HG03442 (cell line): Measurements from ENCODE around the gene POMP.
"Not testable (repeated sequence)": the region's sequence is repeated elsewhere in the genome, so short reads cannot be mapped to it uniquely, and the experiment has no call there.

Source experiments
- ATAC-seq: cut with Tn5 transposase; IDR thresholded peaks from one replicate; pipeline ENCODE4 v1.9.1; 2021; ENCODE audit warnings: mild to moderate bottlenecking, moderate library complexity; ENCODE audit not compliant: unreplicated experiment

Gene POMP

DNA sequence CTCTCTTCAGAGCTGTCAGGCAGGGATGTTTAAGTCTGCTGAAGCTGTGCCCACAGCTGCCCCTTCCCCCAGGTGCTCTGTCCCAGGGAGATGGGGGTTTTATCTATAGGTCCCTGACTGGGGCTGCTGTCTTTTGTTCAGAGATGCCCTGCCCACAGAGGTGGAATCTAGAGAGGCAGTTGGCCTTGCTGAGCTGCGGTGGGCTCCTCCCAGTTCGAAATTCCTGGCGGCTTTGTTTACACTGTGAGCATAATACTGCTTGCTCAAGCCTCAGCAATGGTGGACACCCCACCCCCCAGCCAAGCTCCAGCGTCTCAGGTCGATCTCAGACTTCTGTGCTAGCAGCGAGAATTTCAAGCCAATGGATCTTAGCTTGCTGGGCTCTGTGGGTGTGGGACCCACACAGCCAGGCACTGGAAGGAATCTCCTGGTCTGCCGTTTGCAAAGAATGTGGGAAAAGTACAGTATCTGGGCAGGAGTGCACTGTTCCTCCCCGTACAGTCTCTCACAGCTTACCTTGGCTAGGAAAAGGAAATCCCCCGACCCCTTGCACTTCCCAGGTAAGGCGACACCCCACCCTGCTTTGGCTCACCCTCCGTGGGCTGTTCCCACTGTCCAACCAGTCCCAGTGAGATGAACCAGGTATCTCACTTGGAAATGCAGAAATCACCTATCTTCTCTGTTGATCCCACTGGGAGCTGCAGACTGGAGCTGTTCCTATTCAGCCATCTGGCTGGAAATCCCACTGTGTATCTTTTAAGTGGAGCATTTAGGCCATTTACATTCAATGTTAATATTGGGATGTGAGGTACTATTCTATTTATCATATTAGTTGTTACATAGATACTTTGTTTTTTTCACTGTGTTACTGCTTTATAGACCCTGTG lies 34.9 kb downstream of the POMP start:
- not testable (repeated sequence) for ATAC-seq

DNA sequence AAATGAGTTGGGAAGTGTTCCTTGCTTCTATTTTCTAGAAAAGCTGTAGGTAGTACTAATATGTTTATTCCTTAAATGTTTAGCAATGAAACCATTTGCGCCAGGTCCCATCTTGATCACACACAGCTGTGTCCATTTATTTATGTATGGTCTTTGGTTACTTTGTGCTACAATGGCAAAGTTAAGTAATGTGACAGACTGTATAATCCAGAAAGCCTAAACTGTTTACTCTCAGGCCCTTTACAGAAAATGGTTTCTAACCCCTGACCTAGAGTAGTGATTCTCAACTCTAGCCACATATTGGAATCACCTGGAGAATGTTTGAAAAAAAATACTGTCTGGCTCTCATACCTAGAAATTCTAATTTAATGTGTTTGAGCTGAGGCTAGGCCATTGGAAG lies 38.5 kb downstream of the POMP start:
- no peak for ATAC-seq

DNA sequence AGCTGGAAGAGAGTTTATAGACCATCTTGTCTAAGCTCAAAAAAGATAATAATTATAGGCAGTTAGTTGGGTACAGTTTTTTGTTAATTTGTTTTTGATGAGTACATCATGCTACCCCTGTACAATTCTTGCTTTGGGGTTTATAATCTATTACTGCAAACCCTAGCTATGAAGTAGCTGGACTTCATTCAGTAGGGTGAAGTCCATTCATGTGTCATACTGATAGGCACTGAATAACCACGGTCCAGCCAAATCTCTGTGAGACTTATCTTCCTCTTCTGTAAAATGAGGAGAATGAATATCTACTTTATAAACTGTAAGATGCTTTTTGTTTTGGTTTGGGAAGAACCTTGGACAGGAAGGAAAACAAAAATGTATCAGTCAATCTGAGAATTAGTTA lies 40.3 kb downstream of the POMP start:
- no peak for ATAC-seq

DNA sequence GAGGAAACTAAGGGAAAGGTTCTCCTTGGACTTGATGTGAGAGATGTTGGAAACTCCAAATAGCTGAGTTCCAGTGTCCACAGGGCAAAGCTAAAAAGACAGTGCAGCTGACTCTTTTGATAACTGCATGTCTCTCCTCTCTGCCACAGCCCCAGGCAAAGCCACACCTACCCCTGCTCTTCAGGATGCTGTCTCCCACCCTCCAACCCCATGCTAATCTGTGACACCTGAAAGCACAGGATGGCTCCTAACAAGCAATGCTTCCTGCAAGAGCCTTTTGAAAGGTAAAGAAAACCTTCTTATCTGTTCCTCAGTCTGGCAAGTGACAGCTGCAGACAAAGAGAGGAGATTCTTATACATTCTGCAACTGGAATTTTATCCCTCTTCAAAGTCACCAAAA lies 45.4 kb downstream of the POMP start:
- ATAC-seq = no peak

DNA sequence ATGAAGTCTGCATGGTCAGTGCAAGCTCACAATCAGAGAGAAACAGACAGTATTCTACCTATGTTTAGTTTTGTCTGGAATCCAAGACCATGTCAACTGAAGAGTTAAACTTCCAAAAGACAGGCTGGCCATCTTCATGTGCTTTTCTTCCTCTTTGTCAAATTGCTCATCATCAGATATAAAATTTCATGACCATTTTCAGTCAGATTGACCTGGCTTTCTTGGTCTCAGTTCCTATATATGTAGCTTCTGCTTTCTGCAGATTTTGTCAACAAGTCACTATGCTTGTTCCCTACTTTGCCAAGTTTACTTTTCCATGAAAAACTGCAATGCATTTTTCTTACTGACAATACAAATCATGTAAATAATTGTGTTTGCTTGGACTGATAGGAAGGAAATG lies 46.0 kb downstream of the POMP start:
- no peak for ATAC-seq

DNA sequence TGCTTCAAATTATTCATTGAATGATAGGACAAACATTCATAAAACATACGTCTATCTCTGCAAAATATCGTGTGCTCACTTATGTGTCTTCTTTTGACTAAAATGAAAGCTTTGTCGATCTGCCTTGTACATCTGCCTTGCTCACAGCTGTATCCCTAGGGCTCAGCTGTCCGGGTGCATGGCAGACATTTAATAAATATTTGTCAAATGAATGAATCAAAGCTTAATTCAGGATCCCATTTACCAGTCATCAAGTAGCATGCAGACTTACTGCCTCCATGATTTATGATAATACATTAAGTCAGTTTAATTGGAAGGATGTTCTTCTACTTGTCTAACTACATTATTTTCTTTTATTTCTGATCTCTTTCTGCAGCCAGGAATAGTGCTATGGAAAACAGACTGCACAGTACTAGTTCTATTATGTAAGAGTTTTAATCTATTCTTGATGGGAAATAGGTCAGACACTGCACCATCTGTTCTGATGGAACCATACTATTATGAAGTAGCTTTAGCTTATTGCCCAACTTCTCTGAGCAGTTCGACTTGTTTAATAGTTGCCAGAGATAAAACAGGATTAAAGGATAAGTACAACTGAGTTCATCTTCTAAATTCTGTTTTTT lies 46.6 kb downstream of the POMP start:
- ATAC-seq = no peak

DNA sequence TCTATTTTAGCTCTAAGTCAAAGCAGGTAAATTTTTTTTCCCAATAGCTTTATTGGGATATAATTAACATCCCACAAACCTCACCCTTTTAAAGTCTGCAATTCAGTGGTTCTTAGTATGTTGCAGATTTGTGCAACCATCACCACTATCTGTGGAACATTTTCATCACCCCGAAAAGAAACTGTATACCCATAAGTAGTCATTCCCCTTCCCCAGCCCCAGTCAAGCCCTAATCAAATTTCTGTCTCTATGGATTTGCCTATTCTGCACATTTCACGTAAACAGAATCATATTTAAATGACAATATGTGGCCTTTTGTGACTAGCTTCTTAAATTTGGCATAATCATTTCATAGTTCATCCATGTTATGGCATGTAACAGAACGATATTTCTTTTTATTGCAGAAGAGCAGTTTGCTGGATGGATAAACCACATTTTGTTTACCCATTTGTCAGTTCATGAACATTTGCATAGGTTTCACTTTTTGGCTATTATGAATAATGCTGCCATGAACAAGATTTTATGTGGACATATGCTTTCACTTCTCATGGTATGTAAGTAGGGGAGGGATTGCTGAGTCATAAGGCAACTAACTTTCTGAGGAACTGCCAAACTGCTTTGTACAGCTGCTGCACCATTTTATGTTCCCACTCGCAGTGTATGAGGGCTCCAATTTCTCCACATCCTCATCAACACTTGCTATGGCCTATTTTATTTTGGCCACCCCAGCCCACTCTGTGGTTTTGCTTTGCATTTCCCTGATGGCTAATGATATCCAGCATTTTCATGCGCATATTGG lies 48.9 kb downstream of the POMP start:
- ATAC-seq = peak; percentile 99

DNA sequence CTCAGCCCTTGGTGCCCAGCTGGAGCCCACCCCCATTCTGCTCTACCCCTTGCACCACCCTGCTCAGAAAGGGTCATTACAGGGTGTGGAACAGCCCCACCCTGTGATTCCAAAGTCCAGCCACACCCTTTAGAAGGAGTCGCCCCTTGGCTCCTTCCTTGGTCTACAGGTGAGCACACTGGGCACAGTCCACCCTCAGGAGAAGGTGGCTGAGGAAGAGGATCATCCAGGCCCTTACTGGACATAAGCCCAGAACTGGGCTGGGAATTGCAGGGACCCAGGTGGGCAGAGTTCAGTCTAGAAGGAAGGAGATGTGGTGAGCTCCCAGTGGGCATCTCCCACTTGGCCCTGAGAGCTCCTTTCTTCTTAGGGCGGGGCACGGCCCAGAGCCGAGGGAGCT lies 51.2 kb downstream of the POMP start:
- no peak for ATAC-seq

DNA sequence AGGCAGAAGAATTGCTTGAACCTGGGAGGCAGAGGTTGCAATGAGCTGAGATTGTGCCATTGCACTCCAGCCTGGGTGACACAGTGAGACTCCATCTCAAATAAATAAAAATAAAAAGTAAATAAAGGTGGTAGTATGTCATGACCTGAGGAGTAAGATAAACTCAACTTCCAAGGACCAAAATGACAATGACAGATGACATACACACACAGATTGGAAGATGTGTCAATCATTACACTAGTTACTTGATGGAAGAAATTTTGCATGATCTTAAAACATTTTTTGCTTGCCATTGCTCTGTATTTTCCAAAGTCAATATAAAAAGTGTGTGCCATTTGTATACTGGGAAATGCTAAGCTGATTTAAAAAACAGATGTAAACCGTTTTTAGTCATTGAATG lies 55.7 kb downstream of the POMP start:
- ATAC-seq = no peak

DNA sequence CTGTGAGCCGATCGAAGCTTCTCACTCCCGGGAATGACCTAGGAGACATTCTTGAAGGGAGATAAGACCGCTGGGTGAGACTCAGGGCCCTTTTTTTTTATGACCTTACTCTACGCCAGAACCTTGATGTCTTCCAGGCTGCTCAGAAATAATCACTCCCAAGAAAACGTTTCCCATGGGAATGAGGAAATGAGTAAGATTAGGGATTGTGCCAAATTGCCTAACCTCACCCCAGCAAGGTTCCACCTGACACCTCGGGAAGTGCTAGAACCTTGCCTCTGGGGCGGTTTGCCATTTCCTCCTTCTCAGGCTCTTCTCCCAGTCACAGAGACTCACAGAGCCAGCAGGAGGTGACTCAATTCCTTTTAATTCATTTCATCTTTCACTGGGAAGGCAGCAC lies 57.6 kb downstream of the POMP start:
- ATAC-seq = no peak

DNA sequence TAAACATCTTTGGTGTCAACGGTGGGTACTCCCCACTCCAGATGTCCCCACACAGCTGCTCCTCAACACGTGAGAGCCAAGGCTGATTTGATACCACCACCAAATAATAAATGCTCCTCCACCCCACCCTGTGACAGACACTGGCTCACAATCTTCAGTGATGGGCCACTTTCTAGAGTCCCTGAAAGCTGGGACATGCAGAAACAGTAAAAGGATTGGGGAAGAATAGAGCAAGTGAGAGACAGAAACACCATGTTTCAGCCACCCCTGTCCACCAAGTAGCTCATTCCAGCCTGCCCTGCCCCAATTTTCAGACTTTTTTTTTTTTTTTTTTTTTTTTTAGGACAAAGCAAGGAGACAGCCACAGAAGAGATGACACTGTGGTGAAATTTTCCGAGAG lies 58.2 kb downstream of the POMP start:
- ATAC-seq = no peak

DNA sequence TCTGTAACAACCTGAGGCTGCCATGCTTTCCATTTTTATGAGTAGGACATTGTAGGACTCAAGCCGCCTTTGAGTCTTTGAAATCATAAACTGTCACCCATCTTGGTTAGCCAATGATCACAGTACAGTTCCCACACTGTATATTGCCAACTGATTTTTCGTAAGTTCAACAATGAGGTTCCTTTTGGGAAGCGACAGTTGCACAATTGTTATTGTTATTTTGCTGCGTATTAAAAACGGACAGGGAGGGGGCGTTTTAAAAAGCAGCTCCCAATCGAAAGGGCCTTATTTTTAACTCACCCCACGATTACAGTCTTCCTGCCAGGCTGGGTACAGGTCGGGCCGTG lies 59.2 kb downstream of the POMP start:
- ATAC-seq = no peak

DNA sequence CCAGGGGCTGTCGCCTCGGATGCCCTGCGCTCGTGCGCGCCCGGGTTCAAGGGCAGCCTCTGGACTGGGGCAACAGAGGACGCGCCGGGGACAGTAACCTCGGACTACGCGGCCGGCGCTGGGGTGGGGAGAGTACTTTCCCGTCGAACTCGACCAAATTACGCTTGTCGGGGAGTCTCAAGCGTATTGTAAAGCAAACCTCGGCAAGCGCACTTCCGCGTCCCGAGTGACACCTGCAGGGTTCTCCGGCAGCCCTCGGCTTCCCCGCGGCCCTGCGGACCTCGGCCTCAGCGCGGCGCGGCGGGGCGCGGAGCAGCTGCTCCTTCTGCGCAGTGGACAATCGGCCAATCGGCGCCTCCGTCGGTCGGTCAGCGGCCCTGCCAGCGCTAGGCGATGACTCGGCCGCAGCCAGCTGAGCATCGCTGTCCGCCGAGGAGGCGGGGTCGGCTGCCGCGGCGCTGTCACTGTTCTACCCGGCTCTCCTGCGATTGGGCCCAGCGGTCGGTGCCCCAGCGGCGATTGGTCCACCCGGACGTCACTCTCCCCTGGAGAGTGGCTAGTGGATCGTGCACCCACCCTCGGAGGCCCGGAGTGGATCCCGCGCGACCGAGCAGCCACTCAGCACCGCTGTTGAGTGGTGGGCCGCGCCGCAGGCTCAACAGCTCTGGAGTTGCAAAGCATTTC lies 59.8 kb downstream of the POMP start, which contains the start of gene SLC46A3:
TSS of gene SLC46A3 (minus strand) at position 428 of the 684 bp plus-strand sequence. CDS start 972 bp downstream, outside the sequence.
- peak; percentile 97 for ATAC-seq

DNA sequence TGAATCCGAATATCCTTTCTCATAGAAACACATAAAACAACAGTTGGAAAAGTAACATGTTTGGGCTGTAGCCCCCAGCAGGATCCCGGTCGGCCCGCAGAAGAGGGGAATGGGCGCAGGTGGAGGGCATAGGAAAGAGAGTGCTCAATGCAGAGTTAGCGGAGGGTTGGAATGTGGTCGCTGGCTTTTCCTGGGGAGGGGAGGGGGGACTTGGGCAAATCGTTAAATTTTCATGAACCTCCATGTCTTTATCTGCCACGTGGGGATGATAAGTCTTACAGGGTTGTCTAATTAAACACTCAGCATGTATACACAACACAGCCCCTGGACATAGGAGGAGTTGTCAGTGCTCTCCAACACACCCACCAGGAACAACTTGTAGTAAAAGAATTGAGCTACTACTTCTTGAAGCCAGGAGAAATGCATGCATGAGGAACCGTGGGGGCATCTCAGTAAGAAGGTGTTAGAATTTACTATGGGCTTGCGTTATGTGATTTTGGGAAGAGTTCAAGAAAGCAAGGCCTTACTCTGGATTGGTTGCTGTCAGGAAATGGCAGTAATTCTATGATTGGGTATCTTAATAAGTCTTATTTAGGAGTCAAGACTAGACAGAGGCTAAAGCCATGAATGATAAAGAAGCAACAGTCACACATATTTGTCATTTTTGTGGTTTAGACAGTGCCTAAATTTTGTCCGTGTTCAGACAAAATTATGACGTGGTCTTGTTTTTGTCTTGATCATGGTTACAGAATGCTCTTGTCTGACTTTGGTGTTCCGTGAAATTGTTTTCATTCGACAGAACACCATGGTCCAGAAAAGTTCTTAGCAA lies 60.5 kb downstream of the POMP start:
- ATAC-seq = peak; percentile 2

DNA sequence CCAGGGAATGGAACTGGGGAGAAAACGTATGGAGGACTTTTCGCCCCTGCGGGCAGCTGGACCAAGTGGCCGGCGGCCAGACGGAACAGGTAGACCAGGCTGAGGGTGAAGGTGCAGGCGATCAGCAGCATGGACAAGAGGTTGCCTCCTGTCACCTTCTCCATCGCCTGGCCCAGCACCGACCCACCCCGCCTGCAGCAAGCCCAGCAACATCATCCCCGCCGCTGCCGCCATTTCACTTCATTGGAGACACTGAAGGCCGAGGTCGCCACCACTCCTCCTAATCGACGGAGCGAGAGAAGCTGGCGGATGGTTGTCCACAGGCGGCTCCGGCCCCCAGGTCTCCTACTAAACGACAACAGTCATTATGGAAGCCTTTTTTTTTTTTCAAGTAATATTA lies 64.9 kb downstream of the POMP start:
- ATAC-seq = no peak

DNA sequence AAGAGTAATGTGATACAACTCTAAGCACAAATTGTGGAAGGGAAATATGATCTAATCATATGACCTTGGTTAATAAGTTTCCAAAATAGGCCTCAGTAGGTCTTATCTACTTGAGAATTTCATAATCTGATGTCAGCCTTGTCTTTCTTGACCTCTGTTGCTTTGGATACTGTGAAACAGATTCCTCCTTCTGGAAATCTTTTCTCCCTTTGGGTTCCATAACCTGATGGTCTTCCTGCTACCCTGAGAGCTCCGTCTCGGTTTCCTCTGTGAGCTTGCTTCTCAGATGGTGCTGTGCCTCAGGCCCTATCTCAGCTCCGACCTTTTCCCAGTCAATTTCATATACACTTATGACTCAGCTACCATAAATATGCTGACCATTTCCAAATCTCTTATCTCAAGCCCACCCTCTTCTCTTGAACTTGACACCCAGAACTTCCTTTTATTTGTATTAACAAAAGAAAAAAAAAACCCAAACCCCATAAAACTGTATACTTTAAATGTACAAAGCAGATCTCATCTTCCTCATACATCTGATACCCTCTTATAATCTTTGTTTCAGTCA lies 66.2 kb downstream of the POMP start:
- ATAC-seq = no peak
